ENCODE results near the gene FABP3.

Gene FABP3

DNA sequence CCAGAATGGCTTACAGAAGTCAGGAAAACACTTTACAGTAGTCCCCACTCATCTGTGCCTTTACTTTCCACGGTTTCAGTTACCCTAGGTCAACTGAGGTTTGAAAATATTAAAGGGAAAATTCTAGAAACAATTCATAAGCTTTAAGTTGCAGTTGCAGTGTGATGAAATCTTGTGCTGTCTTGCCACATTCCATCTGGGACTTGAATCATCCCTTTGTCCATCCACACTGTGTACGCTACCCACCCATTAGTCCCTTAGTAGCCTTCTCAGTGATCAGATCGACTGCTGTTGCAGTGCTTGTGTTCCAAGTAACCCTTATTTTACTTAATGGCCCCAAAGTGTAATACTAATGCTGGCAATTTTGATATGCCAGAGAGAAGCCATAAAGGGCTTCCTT is 45.5 kb downstream of the FABP3 start:
- Histone ChIP-seq H3K9ac (ENCODE audit: insufficient read length) (no peak overlapping the region), H3K4me3 (no peak overlapping the region), H3K27ac (no peak overlapping the region), H3K9me3 (ENCODE audit: low read depth, low read length) (no peaks in the 10 kb centered on the region), H3K36me3 (ENCODE audit: insufficient read depth, low read length) (no peaks in the 10 kb centered on the region)
- no peak for DNase-seq (ENCODE audit: low read depth, low spot score)
- no peak for TF ChIP-seq FOXP2 (optimal IDR thresholded peaks at IDR 0.05; ENCODE audit: control extremely low read depth, extremely low read length, insufficient read depth)
- no peak for TF ChIP-seq POLR2AphosphoS5 (IDR thresholded peaks at IDR 0.05; ENCODE audit: borderline replicate concordance, low read depth, low read length)
- no peak for TF ChIP-seq EZH2 (IDR thresholded peaks at IDR 0.05)

DNA sequence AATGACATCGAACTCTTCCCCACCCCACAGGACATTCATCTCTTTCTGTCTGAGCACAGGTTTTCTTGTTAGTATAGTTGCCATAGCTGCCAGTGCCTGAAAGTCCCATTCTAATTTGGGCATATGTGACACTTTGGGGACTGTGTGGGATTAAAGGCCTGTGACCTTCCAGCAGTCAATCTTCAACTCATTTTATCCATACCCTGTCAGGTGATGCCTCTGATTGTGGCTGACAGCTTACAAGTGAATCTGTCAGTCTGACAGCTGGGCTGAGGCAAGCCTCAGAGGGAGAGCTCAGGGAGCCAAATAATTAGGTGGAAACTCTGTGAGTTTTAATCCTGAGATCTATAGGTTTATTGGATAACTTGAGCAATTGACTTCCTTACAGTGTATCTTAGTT is 46.4 kb downstream of the FABP3 start:
- no peak for DNase-seq (ENCODE audit: low read depth, low spot score)
- no peaks in the 10 kb centered on the region for H3K36me3 ChIP-seq (ENCODE audit: insufficient read depth, low read length)
- no peaks in the 10 kb centered on the region for H3K9me3 ChIP-seq (ENCODE audit: low read depth, low read length)
- H3K4me3 ChIP-seq = no peak overlapping the region
- H3K27ac ChIP-seq = no peak overlapping the region
- TF ChIP-seq FOXP2 (optimal IDR thresholded peaks at IDR 0.05; ENCODE audit: control extremely low read depth, extremely low read length, insufficient read depth) (no peak), EZH2 (IDR thresholded peaks at IDR 0.05) (no peak), POLR2AphosphoS5 (IDR thresholded peaks at IDR 0.05; ENCODE audit: borderline replicate concordance, low read depth, low read length) (no peak)
- H3K9ac ChIP-seq (ENCODE audit: insufficient read length) = no peak overlapping the region

DNA sequence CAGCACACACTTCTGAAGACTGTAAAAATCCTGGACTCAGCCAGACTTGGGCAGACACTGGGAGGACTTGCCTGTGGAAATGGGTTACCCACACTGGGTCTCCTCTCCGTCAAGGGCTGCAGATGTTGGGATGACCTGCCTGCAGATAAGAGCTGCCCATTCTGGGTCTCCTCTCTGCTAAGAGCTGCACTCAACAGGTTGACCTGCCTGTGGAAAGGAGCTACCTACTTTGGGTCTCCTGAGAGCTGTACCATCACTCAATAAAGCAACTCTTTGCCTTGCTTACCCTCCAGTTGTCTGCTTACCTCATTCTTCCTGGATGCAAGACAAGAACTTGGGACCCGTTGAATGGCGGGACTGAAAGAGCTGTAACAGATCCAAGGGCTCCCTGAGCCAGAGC is 47.9 kb downstream of the FABP3 start:
- no peaks in the 10 kb centered on the region for H3K9me3 ChIP-seq (ENCODE audit: low read depth, low read length)
- no peak for TF ChIP-seq EZH2 (IDR thresholded peaks at IDR 0.05)
- no peak for TF ChIP-seq FOXP2 (optimal IDR thresholded peaks at IDR 0.05; ENCODE audit: control extremely low read depth, extremely low read length, insufficient read depth)
- TF ChIP-seq POLR2AphosphoS5 (IDR thresholded peaks at IDR 0.05; ENCODE audit: borderline replicate concordance, low read depth, low read length) = no peak
- H3K36me3 ChIP-seq (ENCODE audit: insufficient read depth, low read length) = peaks cover 7% of the 10 kb centered on the region
- no peak for DNase-seq (ENCODE audit: low read depth, low spot score)
- H3K9ac ChIP-seq (ENCODE audit: insufficient read length) = no peak overlapping the region
- H3K27ac ChIP-seq = no peak overlapping the region
- H3K4me3 ChIP-seq = no peak overlapping the region

DNA sequence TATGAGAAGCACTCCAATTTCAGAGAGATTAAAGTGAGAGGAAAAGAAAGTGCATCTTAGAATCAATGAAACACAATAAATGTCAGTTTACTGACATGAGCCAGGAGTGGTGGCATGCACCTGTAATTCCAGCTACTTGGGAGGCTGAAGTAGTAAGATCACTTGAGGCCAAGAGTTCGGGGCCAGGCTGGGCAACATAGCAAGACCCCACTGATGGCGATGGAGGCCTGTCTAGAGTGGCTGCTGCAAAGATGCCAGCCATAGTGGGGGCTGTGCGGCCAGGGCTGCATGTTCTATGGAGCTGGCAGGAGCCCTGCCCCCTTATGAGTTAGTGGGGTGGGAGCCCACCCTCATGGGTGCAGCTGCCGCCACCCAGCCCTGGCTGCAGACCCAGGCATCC is 48.8 kb downstream of the FABP3 start:
- no peak overlapping the region for H3K9ac ChIP-seq (ENCODE audit: insufficient read length)
- no peak overlapping the region for H3K27ac ChIP-seq
- H3K9me3 ChIP-seq (ENCODE audit: low read depth, low read length) = no peaks in the 10 kb centered on the region
- peaks cover 12% of the 10 kb centered on the region for H3K36me3 ChIP-seq (ENCODE audit: insufficient read depth, low read length)
- no peak for DNase-seq (ENCODE audit: low read depth, low spot score)
- no peak overlapping the region for H3K4me3 ChIP-seq
- no peak for TF ChIP-seq FOXP2 (optimal IDR thresholded peaks at IDR 0.05; ENCODE audit: control extremely low read depth, extremely low read length, insufficient read depth)
- no peak for TF ChIP-seq POLR2AphosphoS5 (IDR thresholded peaks at IDR 0.05; ENCODE audit: borderline replicate concordance, low read depth, low read length)
- TF ChIP-seq EZH2 (IDR thresholded peaks at IDR 0.05) = no peak

DNA sequence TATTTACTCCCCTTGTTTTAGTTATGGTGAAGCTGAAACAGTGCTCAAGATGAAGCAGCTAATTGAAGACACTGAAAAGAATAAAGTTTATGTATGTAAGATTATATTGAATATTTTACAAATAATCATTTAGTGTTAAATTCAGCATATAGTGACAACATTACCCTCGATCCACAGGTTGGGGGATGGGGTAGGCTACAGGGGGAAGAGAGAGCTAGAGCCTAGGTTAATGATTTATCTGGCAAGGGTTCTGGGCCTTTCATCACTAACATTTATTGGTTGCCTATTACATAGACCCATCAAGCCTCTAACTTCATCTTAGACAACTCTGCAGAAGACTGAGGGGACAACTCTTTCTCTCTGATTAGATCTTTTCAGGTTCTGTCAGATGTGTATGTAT is 54.7 kb downstream of the FABP3 start:
- no peak overlapping the region for H3K4me3 ChIP-seq
- no peak for TF ChIP-seq EZH2 (IDR thresholded peaks at IDR 0.05)
- no peak for TF ChIP-seq POLR2AphosphoS5 (IDR thresholded peaks at IDR 0.05; ENCODE audit: borderline replicate concordance, low read depth, low read length)
- TF ChIP-seq FOXP2 (optimal IDR thresholded peaks at IDR 0.05; ENCODE audit: control extremely low read depth, extremely low read length, insufficient read depth) = no peak
- H3K36me3 ChIP-seq (ENCODE audit: insufficient read depth, low read length) = peaks cover 28% of the 10 kb centered on the region

DNA sequence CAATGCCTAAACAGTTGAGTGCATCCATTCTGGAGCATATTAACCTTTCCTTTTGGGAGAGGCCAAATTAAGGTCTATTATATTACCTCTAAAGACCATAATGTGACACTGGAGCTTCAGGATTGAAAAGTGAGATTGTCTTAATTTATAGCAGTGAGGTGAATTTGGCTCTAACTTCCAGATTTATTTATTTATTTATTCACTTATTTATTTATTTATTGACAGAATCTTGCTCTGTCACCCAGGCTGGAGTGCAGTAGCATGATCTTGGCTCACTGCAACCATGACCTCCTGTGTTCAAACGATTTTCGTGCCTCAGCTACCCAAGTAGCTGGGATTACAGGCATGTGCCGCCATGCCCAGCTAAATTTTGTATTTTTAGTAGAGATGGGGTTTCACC is 57.0 kb downstream of the FABP3 start:
- DNase-seq (ENCODE audit: low read depth, low spot score) = no peak
- Histone ChIP-seq H3K4me3 (no peak overlapping the region), H3K9ac (ENCODE audit: insufficient read length) (no peak overlapping the region), H3K9me3 (ENCODE audit: low read depth, low read length) (no peaks in the 10 kb centered on the region), H3K27ac (no peak overlapping the region), H3K36me3 (ENCODE audit: insufficient read depth, low read length) (peaks cover 43% of the 10 kb centered on the region)
- TF ChIP-seq POLR2AphosphoS5 (IDR thresholded peaks at IDR 0.05; ENCODE audit: borderline replicate concordance, low read depth, low read length) = no peak
- TF ChIP-seq EZH2 (IDR thresholded peaks at IDR 0.05) = no peak
- TF ChIP-seq FOXP2 (optimal IDR thresholded peaks at IDR 0.05; ENCODE audit: control extremely low read depth, extremely low read length, insufficient read depth) = no peak

More for the DNA sequence above, 54.7 kb downstream of the FABP3 start:
- Histone ChIP-seq H3K9ac (ENCODE audit: insufficient read length) (no peak overlapping the region), H3K27ac (no peak overlapping the region), H3K9me3 (ENCODE audit: low read depth, low read length) (no peaks in the 10 kb centered on the region)
- DNase-seq (ENCODE audit: low read depth, low spot score) = no peak

All from SK-N-MC (cell line).